Renal cortical epithelial cell (primary cell): ENCODE results near the gene TMEM63B. TPM values are rescaled to one million over a fixed set of nuclear protein-coding genes. Genes with fewer than 3 reads are reported as not detected.
"Not testable (repeated sequence)": the region's sequence is repeated elsewhere in the genome, so short reads cannot be mapped to it uniquely, and the experiment has no call there.

ENCODE experiments used
- DNase-seq: peaks from one replicate; pipeline ENCODE4 v3.0.0-alpha.2; 2011; ENCODE audit warnings: low read depth
- total RNA-seq: library from RNA; depleted of rRNA; stranded (reverse); fragments of >200 nt; gene quantifications from 2 replicates; pipeline ENCODE4 v1.2.3, GENCODE V29; 2014

The TMEM63B gene
- total RNA-seq, 1 donor from 2014 or later = 112 TPM

DNA sequence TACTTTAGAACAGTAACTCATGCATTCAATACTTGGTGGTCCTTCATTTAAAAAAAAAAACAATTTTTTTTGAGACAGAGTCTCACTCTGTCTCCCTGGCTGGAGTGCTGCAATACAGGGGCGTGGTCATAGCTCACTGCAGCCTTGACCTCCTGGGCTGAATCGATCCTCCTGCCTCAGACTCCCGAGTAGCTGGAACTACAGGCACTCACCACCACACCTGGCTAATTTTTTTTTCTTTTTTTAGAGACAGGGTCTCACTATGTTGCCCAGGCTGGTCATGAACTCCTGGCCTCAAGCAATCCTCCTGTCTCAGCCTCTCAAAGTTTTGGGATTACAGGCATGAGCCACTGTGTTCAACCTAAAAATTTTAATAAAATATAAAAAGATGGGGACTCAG lies 17.2 kb downstream of the TMEM63B start:
- DNase-seq = not testable (repeated sequence)

DNA sequence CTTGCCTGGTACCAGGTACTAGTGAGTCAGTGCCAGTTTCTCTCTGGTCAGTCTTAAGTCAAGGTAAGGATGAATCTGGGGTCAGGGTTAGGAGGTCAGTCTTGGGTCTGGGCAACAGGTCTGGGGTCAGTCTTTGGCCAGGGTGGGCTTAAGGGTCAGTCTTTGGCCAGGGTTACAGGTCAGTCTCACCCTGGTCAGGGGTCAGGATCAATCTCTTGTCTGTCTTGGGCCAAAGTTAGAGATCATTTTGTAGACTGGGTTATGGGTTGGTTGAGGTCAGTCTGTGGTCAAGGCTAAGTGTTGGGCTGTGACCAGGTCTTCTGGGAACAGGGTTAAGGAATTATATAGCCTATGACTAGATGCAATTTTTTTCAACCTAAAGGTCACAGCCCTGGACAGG lies 18.5 kb downstream of the TMEM63B start:
- DNase-seq = no peak

DNA sequence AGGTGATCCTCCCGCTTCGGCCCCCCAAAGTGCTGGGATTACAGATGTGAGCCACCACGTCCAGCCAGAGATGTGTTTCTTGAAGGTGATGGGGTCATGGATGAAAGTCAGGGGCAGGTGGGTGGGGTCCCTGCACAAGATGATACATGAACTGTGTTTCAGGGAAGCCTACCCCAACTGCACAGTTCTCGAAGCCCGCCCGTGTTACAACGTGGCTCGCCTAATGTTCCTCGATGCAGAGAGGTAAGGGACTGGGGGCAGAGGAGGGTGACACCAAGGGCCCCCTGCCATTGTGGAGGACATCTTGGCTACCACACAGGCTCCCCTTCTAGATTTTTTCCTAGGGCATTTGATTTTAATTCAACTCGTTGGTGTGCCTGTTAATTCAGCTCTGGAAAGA lies 19.3 kb downstream of the TMEM63B start:
- DNase-seq = no peak

DNA sequence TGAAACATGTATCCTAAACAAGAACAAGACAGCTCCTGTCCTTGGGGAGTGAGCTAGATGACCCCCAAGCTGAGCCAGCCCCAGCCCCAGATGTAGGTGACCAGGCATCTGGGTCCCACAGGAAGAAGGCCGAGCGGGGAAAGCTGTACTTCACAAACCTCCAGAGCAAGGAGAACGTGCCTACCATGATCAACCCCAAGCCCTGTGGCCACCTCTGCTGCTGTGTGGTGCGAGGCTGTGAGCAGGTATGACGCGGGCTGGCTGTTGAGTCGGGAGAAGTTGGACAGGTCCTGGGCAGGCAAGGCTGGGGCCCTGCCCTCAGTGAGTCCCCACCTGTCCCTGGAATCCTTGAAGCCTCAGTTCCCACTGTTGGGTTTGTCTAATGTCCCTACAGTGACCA lies 19.9 kb downstream of the TMEM63B start:
- no peak for DNase-seq

DNA sequence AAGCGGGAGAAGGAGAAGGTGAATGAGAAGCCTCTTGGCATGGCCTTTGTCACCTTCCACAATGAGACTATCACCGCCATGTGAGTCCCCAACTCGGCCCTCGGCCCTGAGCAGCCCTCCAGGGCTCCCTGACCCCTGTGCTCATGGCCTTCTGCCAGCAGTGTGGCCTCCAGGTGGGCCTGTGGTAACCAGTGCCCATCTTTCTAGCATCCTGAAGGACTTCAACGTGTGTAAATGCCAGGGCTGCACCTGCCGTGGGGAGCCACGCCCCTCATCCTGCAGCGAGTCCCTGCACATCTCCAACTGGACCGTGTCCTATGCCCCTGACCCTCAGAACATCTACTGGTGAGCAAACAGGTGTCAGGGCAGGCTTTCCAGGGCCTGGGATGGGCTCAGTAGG lies 21.0 kb downstream of the TMEM63B start:
- DNase-seq = no peak

DNA sequence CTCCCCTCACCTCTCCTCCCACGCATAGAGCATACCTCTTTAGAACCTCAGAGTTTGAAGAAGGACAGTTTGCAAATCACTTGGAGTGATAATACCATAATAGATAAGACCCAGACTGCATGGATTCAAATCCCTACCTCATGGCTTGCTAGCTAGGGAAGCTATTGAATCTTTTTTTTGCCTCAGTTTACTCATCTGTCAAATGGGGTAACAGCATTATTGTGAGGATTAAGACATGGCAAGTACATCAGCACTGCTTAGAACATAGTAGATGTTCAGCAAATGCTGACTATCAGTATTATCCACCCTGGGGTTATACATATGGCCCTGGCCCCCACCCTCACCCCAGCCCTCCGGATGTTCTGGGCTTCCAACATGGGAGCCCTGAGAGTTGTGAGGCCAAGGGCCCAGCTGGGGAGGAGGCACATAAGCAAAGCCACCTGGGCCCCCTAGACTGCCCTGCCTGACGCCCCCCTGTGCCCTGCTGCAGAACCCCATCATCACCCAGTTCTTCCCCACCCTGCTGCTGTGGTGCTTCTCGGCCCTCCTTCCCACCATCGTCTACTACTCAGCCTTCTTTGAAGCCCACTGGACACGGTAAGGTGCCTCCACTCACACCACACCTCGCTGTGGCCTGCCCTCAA lies 22.1 kb downstream of the TMEM63B start:
- no peak for DNase-seq

DNA sequence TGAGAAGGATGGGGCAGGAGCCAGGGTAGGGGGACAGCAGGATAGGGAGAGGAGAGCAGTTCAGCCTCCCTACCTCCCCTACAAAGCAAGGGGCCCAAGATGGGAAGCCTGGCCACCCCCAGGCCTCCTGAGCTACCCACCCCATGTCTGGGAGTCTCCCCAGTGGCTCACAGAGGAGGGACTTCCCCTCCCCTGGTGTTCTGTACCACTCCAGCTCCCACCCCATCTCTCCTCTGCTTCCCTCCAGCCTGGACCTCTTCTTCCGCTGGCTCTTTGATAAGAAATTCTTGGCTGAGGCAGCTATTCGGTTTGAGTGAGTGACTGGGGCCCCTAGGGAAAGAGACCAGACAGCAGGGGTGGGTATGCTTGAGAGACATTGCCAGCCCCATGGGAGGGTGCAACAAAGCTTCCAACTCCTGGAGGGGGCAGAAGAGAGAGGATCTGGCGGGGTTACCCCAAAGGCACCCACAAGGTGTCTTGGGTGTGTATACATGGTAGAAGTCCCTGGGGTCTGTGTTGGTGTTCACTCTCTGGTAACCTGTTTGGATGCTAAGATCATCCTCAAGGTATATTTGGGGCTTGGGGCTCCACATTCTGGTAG lies 23.1 kb downstream of the TMEM63B start:
- DNase-seq = no peak

DNA sequence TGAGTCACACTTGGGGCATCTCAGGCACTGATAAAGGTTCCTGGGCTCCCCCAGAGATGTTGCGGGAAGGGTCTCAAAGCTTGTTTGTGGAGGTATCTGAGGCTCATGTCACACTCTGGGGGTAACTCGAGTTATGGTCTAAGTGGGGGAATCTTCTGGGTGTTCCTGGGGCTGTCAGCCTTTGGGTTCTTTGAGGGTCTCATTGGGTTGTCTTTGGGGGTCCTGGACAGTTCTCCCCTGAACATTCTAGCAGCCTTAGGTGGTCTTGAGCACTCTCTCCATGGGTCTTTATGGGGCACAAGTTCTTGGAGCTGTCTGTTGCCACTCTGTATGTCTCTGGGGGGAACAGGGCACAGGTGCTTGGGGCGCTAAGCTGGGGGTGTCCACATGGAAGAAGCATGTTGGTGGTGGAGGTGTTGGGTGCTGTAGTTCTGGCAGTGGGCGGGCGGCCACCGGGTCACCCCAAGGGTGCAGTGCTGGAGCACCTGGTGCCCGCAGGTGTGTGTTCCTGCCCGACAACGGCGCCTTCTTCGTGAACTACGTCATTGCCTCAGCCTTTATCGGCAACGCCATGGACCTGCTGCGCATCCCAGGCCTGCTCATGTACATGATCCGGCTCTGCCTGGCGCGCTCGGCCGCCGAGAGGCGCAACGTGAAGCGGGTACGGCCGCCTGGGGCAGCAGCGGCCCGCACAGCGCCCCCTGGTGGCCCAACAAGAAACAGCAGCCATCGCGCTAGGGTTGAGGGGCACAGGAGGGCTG lies 24.2 kb downstream of the TMEM63B start:
- DNase-seq = peak; percentile 16

DNA sequence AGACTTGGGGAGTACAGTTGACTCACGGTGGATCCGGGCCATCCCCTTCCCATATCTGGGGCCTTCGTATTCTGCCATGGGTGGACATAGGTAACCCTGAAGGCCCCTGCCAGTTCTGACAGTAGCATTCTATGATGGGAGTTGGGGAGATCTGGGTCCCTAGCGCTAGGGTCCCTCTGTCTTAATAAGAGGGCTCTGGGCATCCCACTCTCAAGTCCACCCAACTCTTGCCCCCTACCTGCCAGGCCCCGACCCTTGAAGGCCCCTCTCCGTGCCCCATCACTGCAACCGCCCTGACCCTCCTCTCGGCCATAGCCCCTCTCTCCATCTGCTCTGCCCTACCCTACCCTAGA lies 24.7 kb downstream of the TMEM63B start:
- no peak for DNase-seq

DNA sequence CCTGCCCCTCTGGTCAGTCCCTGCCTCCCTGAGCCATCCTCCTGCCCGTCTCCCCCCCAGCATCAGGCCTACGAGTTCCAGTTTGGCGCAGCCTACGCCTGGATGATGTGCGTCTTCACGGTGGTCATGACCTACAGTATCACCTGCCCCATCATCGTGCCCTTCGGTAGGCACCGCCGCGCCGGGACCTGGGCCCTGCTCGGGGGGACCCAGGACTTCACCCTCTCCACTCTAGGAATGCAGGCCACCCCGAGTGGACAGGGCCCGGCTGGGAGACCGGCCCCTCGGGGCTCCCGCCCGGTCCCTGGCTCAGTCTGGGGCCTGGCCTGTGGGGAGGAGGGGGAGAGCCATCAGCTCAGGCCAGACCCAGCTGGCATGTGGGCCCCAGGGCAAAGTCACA lies 25.2 kb downstream of the TMEM63B start:
- no peak for DNase-seq

DNA sequence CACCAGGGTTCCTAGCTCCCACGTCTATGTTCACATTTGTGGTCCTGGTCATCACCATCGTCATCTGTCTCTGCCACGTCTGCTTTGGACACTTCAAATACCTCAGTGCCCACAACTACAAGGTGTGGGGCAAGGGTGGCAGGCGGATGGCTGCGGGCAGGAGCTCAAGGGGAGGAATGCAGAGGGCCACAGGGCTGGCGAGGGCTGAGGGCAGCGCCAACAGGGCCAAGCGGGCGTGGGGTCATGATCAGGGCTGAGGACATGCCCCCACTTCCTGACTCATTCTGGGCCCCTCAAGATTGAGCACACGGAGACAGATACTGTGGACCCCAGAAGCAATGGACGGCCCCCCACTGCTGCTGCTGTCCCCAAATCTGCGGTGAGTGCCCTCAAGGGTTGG lies 26.7 kb downstream of the TMEM63B start:
- no peak for DNase-seq

DNA sequence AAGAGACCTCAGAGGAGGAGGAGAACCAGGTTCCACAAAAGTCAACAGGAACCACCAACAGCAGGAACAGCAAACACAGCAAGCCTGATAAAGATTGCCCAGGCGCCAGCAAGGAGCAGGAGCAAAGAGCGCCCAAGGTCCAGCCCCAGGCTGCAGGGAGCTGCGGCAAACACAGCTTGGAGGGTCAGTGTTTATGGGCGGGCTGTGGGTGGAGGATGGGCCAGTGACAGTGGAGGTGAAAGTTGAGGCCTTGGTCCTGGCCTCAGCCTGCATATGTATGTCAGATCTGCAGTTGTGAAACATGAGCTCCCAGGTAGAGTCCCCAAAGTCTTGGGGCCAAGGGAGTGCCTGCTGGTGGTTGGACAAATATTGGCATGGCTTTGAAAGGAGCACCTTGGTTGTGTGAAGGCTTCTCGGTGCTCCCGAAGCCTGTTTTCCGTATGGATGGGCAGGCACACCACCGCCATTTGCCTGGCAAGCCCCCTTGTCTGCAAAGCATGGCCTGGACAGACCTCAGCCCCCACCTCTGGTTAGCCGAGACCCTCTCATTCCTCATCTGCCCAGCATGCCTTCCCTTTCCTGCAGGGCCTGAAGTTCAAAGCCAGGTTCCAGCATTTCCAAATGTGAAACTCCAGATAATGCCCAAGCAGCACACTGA lies 29.3 kb downstream of the TMEM63B start:
- DNase-seq = no peak

DNA sequence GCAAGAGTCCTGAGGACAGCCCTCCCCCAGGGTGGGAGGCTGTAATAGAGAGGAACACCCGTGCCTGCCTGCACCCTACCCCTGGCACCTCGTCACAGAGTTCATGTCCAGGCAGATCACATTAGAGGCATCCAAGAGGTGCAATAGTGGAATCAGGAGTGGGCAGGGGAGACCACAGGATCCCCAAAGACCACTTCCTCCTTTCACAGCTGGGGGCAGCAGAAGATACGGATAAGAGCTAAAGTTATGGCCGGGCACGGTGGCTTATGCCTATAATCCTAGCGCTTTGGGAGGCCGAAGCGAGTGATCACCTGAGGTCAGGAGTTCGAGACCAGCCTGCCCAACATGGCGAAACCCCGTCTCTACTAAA lies 29.8 kb downstream of the TMEM63B start:
- DNase-seq = no peak

DNA sequence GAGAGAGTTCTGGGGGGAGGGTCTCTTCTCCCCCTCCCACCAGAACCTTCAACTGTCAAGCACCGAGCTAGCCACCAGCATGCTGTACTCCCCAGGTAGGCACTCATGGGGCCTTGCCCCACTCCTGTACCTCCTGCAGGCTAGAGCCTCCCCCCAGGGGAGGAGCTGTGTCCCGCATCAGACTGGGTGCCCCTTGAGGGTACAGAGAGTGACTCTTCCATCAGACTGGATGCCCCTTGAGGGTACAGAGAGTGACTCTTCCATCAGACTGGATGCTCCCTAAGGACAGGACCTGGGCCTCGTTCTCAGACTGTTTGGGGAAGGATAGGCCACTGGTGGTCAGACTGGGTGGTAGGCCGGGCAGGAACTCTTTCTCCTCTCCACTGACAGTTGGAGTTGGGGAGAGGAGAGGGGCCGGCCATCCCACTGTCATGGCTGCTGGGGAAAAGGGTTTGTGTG lies 31.4 kb downstream of the TMEM63B start, which contains the start of gene CAPN11:
Gene CAPN11, plus strand, starts transcription at position 51 of the 459 bp plus-strand sequence. Its CDS starts 29 bp downstream, at position 80.
- no peak for DNase-seq

DNA sequence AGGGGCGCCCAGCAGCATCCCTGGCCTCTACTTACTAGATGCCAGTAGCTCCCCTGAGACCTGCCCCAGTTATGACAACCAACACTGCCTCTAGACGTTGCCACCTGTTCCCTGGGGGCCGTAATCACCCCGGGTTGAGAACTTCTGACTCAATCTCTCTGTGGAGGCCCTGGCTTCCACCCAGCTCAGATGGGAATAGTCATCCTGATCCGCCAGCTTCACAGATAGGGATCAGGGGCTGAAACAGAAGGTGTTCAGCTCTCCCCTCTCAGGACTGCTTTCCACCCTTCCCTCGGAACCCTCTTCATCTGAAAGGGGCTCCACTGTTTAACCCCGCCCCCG lies 34.6 kb downstream of the TMEM63B start:
- DNase-seq = no peak

DNA sequence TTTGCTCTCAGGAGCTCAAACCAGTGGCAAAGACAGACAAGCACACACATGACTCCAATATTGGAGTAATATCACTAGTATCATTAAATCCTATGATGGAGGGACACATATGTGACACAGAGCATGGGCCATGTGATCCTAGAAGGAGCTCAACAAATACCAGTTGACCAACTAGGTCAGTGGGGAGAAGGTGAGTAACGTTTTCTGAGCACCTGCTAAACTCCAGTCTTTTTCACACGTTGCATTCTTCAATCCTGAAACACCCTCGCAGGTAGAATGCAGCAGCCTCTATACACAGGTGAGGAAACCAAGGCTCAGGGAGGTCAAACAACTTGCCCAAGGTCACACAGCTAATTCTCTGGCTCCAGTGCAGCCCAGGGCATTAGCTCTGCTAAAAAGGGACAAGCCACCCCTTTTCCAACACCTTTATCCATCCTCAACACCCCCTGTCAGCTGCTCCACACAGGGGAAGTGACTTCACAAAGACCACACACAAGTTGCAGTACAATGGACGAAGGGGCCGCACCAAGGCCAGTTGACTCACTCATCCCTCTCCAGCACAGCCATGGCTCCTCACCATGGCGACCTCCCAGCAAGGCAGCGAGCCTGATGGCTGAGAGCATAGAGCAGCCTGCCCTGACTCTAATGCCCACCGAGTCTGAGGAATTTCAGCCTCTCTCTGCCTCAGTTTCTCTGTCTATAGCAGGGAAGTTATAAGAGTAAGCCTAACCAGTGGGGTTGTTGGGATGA lies 35.7 kb downstream of the TMEM63B start:
- DNase-seq = no peak

DNA sequence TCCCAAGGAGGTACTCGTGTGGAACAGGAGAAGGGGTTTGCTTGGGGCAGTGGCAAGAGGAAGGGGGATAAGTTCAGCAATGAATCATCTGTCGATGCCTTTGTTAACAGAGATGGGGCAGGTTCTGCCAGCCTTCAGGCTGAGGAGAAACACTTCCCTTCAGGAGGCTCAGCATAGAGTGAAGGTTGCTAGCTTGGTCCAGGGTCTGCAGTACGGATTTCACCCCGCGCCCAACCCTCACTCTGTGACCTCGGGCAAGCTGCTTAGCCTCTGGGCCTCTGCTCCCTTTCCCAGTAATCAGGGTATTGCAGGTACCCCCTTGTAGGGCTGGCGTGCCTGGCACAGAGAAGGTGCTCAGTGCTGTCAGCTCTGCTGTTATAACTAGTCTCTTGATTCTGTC lies 38.8 kb downstream of the TMEM63B start:
- no peak for DNase-seq

DNA sequence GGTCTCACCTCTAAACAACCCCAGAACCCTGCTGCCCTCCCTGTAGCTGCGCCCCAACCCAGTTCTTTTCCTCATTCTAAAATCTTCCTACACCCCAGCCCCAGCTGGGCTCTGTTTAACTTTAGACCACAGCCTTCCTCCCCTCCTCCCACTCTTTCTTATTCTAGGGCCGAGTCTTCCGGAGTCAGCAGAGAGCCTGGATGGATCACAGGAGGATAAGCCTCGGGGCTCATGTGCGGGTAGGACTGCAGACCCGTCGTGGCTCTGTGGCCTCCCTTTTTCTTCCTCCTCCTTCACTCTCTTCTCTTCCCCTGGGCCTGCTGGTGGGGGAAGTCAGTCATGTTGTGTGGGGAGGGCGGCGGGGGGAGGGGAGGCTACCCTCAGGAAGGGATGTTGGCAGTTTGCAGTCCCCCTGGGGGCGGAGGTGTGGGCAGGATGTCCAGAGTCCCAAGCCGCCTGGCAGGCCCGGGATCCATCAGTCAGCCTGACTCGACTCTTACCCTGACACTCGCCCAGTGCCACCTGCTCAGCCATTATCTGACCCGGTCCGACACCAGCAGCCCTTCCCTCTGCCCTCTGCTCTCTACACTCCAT lies 39.3 kb downstream of the TMEM63B start:
- DNase-seq = no peak

DNA sequence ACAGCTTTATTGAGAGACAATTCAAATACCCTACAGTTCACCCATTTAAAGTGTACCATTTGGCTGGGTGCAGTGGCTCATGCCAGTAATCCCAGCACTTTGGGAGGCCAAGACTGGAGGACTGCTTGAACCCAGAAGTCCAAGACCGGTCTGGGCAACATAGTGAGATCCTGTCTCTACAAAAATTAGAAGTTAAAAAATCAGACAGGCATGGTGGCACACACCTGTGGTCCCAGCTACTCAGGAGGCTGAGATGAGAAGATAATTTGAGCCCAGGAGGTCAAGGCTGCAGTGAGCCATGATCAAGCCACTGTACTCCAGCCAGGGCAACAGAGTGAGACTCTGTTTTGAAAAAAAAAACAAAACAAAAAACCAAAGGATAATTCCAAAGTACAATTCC lies 40.2 kb downstream of the TMEM63B start:
- DNase-seq = no peak

DNA sequence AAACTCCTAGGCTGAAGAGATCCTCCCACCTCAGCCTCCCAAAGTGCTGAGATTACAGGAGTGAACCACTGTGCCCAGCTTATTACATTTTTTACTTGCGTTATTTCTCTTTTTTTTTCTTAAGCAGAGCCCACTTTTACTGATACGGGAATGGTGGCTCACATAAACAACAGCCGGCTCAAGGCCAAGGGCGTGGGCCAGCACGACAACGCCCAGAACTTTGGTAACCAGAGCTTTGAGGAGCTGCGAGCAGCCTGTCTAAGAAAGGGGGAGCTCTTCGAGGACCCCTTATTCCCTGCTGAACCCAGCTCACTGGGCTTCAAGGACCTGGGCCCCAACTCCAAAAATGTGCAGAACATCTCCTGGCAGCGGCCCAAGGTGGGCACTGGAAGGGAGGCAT lies 41.8 kb downstream of the TMEM63B start:
- no peak for DNase-seq

DNA sequence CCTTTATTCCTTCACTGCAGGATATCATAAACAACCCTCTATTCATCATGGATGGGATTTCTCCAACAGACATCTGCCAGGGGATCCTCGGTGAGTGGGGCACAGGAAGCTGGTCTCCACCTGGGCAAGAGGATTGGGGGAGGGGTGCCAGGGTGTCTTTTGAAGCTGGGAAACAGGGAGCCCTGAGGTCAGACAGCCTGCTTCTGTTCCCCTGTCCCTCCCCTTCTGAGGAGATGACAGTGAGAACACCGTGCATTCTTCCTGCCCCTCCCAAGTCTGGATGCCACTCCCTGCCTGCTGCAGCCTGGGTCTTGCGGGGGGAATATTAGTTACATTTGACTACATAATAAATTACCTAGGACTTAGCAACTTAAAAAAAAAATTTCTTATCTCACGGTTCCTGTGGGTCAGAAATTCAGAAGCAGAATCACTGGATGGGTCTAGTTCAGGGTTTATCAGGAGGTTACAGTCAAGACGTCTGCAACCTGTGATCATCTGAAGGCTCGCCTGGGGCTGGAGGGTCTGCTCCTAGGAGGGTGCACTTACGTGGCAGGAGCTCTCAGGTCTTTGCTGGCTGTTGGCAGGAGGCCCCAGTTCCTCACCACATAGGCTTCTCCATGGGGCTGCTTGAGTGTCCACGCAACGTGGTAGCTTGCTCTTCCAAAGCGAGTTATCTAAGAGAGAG lies 42.7 kb downstream of the TMEM63B start:
- no peak for DNase-seq
